Panc1 (cell line): ENCODE results near the gene TMED4. TPM values are rescaled to one million over a fixed set of nuclear protein-coding genes. Genes with fewer than 3 reads are reported as not detected.

Experiments
- ATAC-seq: fragments of 200-7000 bp; cut with Tn5 transposase; 2 replicates; pipeline ENCODE4 v1.9.1; 2020; ENCODE audit warnings: mild to moderate bottlenecking, moderate library complexity
- BruUV-seq: library from RNA; stranded (reverse); fragments of 400-500 nt; replicated peaks from 2 replicates; lab custom pipeline; 2021; lab: Mats Ljungman, UMichigan
- CTCF ChIA-PET: fragments of 300-600 bp; sonication (Branson Sonifier 250); formaldehyde crosslinking; loops from one replicate; lab custom pipeline; 2022; ENCODE audit warnings: antibody characterized with exemption; lab: Charles Lee
- POLR2A ChIA-PET: fragments of 300-600 bp; sonication (Branson Sonifier 250); formaldehyde crosslinking; loops from one replicate; lab custom pipeline; 2022; ENCODE audit warnings: antibody characterized with exemption; lab: Charles Lee
- DNase-seq: peaks from one replicate; pipeline ENCODE4 v3.0.0-alpha.2; 2010; ENCODE audit warnings: low read depth, low spot score
- H3K27ac ChIP-seq: 2 replicates; pipeline ENCODE4 v1.5.1; 2011; ENCODE audit warnings: mild to moderate bottlenecking, low read length, inconsistent platforms
- H3K27me3 ChIP-seq: fragments of 200-500 bp; sonication (Bioruptor generic); 2 replicates; pipeline ENCODE4 v1.6.0; 2014; ENCODE audit warnings: low read length, inconsistent platforms; ENCODE audit not compliant: control insufficient read depth, insufficient read depth
- H3K36me3 ChIP-seq: fragments of 200-500 bp; sonication (Bioruptor generic); 2 replicates; pipeline ENCODE4 v1.5.1; 2014; ENCODE audit warnings: inconsistent platforms, mild to moderate bottlenecking, low read length, moderate library complexity; ENCODE audit not compliant: control insufficient read depth, insufficient read depth
- H3K4me1 ChIP-seq: 2 replicates; pipeline ENCODE4 v1.5.1; 2011; ENCODE audit warnings: inconsistent platforms, mild to moderate bottlenecking, low read length, moderate library complexity; ENCODE audit not compliant: control insufficient read depth, insufficient read depth
- H3K4me3 ChIP-seq, 2 experiments: 2 replicates each; pipeline ENCODE4 v1.5.1; 2011 to 2012; ENCODE audit warnings: low read depth in 2 of 2, low read length in 2 of 2, mild to moderate bottlenecking in 2 of 2, inconsistent platforms in 1 of 2, moderate library complexity in 1 of 2
- H3K9me3 ChIP-seq: fragments of 200-500 bp; sonication (Bioruptor generic); 2 replicates; pipeline ENCODE4 v1.5.1; 2014; ENCODE audit warnings: low read depth, mild to moderate bottlenecking, inconsistent platforms, low read length, moderate library complexity; ENCODE audit not compliant: control insufficient read depth, insufficient read depth
- CTCF ChIP-seq: fragments of 450-650 bp; IDR thresholded peaks from 2 replicates; pipeline ENCODE4 v1.5.1; 2017; ENCODE audit warnings: mild to moderate bottlenecking
- POLR2AphosphoS5 ChIP-seq: IDR thresholded peaks from 2 replicates; pipeline ENCODE4 v1.6.1; 2012; ENCODE audit warnings: mild to moderate bottlenecking, low read depth, low read length, moderate library complexity
- REST ChIP-seq, 2 experiments: IDR thresholded peaks; 2 replicates each; pipeline ENCODE4 v1.6.1; 2011 to 2012; ENCODE audit warnings: low read depth in 2 of 2, control low read depth in 1 of 2, low read length in 1 of 2, mild to moderate bottlenecking in 1 of 2, moderate library complexity in 1 of 2; ENCODE audit not compliant: insufficient read depth in 1 of 2
- SIN3A ChIP-seq: IDR thresholded peaks from 2 replicates; pipeline ENCODE4 v1.6.1; 2012; ENCODE audit warnings: low read depth, mild to moderate bottlenecking, low read length, moderate library complexity, borderline replicate concordance; ENCODE audit not compliant: insufficient read depth
- TCF7L2 ChIP-seq: IDR thresholded peaks from 2 replicates; pipeline ENCODE4 v1.6.1; 2011; ENCODE audit warnings: mild to moderate bottlenecking, low read depth, low read length, inconsistent platforms
- in situ Hi-C: cut with HindIII; loops from 2 replicates; pipeline ENCODE4 v1.10.0; 2016; ENCODE audit warnings: low sequenced_read_pairs, low pct_unique_long_range_greater_than_20kb
- intact Hi-C: fragments of 100-400 bp; cut with micrococcal nuclease; formaldehyde crosslinking; loops from one replicate; pipeline ENCODE4 v1.10.0; 2022; ENCODE audit not compliant: unreplicated experiment
- total RNA-seq: library from RNA; stranded (reverse); gene quantifications from one replicate; pipeline ENCODE4 v1.2.1, GENCODE V29; 2021; ENCODE audit not compliant: unreplicated experiment

Gene TMED4
- total RNA-seq, 1 experiment from 2014 or later: 123 TPM

GRCh38 chr7:44561962-44562621, 19.9 kb downstream of the TMED4 start:
- Histone ChIP-seq H3K27ac (no peak overlapping the region), H3K36me3 (no peaks in the 10 kb centered on the region), H3K27me3 (no peaks in the 10 kb centered on the region), H3K9me3 (no peaks in the 10 kb centered on the region), H3K4me1 (peaks cover 6% of the 10 kb centered on the region; the same call in 1 of the 2 replicates), H3K4me3 (no peak overlapping the region)
- DNase-seq: no peak
- no peak for TF ChIP-seq CTCF
- TF ChIP-seq REST (IDR thresholded peaks at IDR 0.05; ENCODE audit: insufficient read depth in 1 of 2, low read depth in 2 of 2, low read length in 1 of 2): no peak
- no peak for TF ChIP-seq TCF7L2
- TF ChIP-seq SIN3A: no peak
- TF ChIP-seq POLR2AphosphoS5: no peak
- ChIA-PET POLR2A (no interaction called here), CTCF (no interaction called here)
- intact Hi-C loops: loop anchor here (5.0 to 10.0 kb wide), 2 partner anchors 70 to 317 kb away; partner anchors contain the start of gene NUDCD3
- no peak for ATAC-seq
- no TSS peak for BruUV-seq
- in situ Hi-C loops: no loop called here

GRCh38 chr7:44561481-44561880, 20.6 kb downstream of the TMED4 start:
- intact Hi-C loops (loop anchor here (5.0 to 10.0 kb wide), 2 partner anchors 69 to 317 kb away; partner anchors contain the start of gene NUDCD3), in situ Hi-C loops (no loop called here)
- TF ChIP-seq SIN3A (no peak), CTCF (no peak), TCF7L2 (no peak), REST (IDR thresholded peaks at IDR 0.05; ENCODE audit: insufficient read depth in 1 of 2, low read depth in 2 of 2, low read length in 1 of 2) (no peak), POLR2AphosphoS5 (no peak)
- no peaks in the 10 kb centered on the region for H3K36me3 ChIP-seq
- H3K27ac ChIP-seq: no peak overlapping the region
- no peak for ATAC-seq
- ChIA-PET CTCF (no interaction called here), POLR2A (no interaction called here)
- no peaks in the 10 kb centered on the region for H3K9me3 ChIP-seq
- no TSS peak for BruUV-seq
- H3K4me1 ChIP-seq: peaks cover 6% of the 10 kb centered on the region; the same call in 1 of the 2 replicates
- no peak overlapping the region for H3K4me3 ChIP-seq
- no peaks in the 10 kb centered on the region for H3K27me3 ChIP-seq
- no peak for DNase-seq
